Jurkat, Clone E6-1 (cell line): ENCODE measurements around the gene EFCC1.

Experiments used
- DNase-seq: peaks from one replicate; pipeline ENCODE4 v3.0.0-alpha.2; 2011; ENCODE audit warnings: low read depth, low spot score
- H3K4me3 ChIP-seq: 2 replicates; pipeline ENCODE4 v1.5.1; 2011; ENCODE audit warnings: mild to moderate bottlenecking, low read length, control low read depth, moderate library complexity

Gene EFCC1

DNA sequence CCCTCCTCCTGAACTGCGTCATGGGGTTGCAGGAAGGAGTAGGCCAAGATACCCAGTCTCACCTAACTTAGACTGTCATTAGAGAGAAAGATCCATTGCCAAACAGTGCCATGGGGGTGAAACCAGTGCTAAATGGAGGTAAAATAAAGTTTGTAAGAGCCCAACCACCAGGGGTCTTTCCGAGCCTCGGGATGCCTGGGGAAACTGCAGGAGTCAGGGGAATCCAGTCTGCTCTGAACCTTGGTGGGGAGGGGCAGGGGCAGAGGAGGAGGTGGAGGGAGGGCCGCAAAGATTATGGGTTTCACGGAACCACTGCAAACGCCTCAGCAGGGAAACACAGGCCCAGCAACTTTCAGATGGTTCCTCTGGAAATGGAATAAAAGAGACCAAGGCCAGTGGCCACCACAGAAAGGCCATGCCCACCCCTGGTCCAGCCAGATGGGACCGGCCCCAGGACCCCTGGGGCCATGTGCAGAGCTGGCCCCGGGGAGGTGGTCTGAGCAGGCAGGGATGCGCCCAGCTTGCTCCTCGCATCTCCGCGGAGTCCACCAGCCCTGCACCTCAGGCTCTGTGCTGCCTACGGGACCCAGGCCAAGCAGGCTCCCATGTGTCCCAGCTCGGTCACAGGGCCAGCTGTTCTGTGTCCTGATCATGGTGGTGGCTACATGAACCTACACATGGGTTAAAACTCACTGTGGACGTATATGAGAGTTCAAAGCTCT is 39.6 kb downstream of the EFCC1 start:
- no peak overlapping the region for H3K4me3 ChIP-seq
- DNase-seq = no peak

DNA sequence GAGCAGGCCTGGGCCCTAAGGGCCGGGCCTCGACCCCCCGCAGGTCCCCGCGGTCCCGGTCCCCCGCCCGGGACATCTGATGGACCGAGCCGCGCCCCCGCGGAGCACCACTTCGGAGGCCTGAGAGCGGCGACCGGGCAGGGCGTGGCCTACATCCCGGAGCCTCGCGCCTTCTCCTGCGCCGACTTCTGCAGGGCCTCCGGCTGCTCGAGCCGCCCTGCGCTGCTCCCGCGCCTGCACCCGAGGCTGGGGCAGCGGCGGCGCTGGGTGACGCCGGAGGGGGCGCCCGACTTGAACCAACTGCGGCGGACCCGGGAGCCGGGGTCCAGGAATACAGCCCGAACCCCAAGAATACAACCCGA is 44.6 kb downstream of the EFCC1 start:
- no peak overlapping the region for H3K4me3 ChIP-seq

DNA sequence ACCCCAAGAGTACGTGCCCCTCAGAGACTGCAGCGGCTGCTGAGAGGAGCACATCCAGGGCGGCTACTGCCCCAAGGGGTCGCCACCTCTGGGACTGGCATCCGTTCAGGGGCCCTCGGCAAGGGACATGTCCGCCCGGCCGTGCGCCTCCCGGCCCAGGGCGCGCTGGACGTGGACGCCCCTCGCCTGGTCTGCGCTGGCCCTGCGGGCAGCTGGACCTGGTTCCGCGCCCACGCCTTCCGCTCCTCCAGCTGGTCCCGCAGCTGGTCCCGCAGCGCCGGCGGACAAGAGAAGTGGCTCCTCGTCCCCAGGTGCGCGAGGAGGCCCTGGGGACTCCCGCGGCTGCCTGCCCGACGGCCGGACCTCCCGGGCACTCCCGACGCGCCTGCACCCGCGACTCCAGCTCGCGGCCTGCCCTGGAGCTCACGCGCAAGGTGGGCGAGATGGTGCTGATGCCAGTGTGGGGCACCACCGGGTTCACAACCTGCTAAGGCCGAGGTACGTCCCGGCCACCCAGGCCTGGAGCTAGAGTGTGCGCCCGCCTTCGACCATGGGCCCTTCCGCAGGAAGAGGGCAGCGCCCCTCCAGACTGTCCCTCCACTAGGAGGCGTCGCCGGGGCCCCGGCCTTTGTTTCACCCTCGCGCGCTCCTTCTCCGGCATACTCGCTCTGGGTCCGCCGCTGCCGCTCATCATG is 45.1 kb downstream of the EFCC1 start:
- DNase-seq = no peak
- no peak overlapping the region for H3K4me3 ChIP-seq

More for the DNA sequence above, 44.6 kb downstream of the EFCC1 start:
- DNase-seq = no peak

DNA sequence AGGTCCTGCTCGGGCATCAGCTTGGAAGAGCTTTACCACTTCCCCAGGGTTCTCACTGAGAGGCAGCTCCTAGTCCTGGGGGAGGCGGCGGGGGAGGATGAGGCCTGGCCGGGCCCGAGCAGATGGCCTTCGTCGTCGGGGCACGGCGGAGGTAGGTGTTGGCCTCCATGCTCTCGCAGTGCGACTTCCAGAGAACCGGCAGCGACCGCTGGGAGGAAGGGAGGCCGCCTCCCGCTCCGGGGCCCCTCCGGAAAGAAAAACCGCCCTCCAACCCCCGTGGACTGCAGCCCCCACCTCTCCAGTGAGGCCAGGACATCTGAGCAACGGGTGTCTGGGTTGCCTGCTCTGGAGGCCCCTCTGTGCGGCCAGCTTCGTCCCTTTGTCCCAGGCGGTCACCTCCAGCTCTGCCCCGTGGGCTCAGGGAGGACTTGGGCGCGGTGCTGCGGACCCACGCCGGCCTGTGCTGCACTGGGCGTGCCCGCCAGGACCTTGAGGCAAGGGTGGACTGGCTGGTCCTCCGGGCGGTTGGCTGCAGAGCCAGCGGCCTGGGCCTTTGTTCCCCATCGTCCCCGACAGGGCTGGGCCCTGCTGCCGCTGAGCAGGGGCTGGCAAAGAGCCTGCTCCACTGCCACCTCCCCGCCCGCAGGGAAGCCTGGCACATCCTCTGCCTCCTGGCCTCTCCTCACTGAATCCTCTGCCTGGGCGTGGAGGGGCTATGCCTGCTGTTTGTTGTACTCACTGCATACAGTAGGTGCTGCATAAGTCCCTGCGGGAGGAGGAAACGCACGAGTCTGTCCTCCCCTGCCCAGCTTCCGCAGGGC is 45.8 kb downstream of the EFCC1 start:
- DNase-seq = no peak
- no peak overlapping the region for H3K4me3 ChIP-seq

DNA sequence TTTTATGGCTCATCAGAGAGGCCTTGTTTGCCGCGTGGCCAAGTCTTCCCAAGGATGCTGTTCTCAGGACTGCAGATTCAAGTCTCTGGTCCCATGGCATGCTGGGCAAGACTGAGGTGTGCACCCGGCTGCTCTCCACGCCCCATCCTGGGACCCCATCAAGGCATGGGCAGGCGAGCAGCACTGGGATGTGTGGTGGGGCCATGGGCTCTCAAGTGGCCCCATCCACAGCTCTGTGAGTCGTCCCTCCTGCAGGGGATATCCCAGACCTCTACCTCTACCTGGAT is 46.4 kb downstream of the EFCC1 start:
- H3K4me3 ChIP-seq = no peak overlapping the region
- no peak for DNase-seq

DNA sequence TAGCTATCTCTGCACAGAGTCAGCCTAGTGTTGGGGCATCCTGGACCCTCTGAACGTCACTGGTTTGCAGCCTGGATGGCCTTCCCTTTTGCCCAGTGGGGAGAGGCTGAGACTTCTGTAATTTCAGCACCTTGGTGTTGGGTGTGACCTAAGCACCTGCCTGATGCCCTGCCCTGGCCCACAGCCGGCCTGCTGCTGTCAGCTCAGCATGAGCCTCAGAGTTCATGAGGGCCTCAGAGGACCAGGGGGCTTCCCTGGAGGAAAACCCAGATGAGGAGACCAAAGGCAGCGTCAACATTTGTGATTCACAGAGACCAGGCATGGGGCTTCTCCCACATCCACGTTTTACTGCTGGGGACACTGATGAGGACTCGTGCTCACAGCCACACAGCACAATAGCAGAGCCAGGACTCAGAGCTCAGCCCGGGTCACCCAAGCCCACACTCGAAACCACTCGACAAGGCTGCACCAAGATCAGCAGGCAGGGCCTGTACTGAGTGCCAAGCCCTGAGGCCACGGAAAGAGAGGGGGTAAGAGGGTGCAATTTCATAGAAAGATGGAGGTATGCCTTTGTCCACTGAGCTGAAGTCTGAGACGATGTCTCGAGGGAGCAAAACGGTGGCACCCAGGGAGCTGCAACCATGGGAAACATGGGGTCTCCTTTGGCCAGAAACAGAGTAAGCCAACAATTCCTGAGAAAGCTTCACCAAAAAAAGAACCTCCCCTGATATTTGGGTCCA is 49.6 kb downstream of the EFCC1 start:
- H3K4me3 ChIP-seq = no peak overlapping the region
- no peak for DNase-seq

DNA sequence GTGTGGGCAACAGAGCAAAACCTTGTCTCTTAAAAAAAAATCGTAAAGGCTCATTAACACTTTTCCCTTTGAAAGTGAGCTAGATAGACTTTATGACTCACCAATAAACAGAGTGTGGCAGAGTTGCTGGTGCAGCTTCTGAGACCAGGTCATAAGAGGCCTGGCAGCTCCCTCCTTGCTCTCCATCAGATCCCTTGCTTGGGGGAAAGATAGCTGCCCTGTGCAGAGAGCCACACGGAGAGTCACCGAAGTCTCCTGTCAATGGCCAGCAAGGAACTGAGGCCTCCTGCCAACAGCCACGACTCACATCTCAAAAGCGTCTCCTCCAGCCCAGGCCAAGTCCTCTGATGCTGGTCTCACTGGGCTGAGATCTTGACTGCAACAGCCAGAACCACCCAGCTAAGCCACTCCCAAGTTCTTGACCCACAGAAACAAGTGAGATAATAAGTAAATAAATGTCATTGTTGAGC is 50.8 kb downstream of the EFCC1 start:
- DNase-seq = no peak

DNA sequence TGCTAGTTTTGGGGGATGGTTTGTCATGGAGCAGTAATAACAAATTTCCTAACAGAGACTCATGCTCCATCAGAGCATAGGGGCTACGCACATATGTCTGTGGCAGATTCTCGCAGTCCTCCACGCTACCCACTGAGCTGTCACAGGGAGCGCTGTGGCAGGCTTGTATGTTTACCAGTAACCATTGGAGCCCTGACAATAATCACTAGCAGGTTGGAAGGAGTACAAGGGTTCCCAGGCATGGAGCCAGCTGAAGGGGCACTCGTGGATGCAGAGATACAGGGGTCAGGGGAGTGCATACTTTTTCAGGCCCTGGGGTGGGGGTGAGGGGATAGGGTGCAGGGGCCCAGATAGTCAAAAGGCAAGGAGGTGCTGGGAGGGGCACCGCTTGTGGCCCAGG is 51.6 kb downstream of the EFCC1 start:
- H3K4me3 ChIP-seq = no peak overlapping the region
- no peak for DNase-seq

More for the DNA sequence above, 50.8 kb downstream of the EFCC1 start:
- H3K4me3 ChIP-seq = no peak overlapping the region

DNA sequence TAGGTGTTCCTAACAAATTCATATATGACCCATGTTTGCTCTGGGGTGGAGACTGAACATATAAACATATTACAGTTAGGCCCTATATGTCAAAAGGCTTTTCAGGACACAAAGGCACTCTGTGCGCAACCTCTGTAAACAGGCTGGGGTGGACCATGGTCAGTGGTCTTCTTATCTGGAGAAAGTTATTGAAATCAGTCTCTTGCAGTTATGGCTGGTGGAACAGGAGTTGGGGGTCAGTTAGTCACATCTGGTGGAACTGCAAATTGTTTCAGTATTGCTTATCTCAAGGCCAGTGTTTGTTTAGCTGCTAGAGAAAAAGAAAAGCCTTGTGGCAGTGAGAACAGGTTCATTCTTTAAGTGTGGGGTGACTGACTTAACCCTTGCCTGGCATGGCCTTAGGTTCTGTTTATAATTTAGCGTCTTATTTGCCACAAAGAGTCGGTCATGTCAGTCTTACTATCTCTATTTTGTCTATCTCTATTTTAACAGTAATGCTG is 53.6 kb downstream of the EFCC1 start:
- H3K4me3 ChIP-seq = no peak overlapping the region
- no peak for DNase-seq

DNA sequence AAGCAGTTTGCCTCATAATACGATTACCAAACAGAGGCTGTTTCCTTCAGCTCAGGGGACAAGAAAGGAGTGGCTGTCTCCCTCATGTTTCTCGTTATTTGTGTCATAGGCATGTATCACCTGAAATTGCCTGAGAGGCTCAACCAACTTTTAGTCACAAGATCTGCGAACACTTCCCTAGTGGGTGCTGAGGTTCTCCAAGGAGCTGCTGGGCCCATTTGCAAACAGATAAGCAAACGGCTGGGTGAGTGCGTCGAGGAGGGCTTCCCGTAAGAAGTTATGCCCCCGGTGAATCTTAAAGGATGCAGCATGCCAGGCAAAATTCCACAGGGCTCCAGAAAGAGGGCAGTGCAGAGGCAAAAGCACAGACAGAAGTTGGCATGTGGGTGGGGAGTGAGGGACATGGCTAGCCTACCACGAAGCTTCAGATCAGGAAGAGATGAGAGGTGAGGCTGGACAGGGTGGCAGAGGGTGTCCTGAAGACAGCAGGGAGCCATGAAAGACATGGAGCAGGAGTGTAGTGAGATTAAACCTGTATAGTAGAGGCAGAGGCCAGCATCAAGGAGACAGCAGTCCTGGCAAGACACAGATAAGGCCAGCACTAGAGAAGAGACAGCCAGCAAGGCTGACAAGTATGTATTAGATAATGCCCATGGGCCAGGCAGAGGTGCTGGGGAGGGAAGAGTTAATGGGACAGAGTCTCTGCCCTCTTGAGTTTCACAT is 55.5 kb downstream of the EFCC1 start:
- DNase-seq = no peak

DNA sequence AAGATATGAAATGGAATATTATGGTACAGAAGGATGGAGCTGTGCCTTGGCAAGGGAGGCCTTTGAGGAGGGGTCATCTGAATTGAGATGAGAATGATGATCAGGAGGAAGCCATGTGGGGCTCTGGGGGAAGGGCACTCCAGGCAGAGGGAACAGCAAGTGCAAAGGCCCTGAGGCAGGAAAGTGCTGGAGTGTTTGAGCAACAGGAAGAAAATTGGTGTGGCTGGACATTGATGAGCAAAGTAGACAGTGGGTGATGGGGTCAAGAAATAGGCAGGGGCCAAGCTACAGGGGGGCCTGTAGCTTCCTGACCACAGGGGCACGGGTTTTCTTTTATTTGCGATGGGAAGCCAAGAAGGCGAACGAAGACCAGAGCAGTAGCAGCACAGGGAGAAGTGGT is 56.1 kb downstream of the EFCC1 start:
- no peak for DNase-seq
- no peak overlapping the region for H3K4me3 ChIP-seq

More for the DNA sequence above, 55.5 kb downstream of the EFCC1 start:
- no peak overlapping the region for H3K4me3 ChIP-seq

DNA sequence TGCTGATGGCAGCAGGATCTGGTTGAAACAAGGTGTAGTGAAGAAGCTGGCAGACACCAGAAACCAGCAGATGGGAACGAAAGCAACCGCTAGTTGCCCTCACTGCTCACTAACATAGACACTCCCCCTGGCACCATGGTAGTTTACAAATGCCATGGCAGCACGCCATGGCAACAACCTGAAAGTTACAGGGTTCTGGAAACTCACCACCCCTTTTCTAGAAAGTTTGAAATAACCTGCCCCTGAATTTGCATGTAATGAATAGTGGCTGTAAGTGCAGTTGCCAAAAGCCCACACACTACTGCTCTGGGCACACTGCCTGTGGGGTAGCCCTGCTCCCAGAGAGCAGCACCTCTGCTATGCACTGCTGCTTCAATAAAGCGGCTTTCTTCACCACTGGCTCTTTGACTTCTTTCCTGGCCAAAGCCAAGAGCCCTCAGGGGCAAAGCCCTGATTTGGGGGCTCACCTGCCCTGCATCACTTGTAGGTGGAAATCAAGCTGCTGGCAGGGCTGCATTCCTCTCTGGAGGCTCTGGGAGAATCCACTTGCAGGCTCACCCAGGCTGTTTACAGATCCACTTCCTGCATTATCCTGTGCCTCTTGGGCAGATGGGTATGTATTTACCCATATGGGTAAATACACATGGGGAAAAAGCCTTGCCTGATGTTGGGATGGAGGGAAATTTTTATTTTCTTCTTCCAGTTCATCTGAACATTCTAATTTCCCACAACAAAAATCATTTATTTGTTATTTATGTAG is 57.5 kb downstream of the EFCC1 start:
- DNase-seq = no peak

DNA sequence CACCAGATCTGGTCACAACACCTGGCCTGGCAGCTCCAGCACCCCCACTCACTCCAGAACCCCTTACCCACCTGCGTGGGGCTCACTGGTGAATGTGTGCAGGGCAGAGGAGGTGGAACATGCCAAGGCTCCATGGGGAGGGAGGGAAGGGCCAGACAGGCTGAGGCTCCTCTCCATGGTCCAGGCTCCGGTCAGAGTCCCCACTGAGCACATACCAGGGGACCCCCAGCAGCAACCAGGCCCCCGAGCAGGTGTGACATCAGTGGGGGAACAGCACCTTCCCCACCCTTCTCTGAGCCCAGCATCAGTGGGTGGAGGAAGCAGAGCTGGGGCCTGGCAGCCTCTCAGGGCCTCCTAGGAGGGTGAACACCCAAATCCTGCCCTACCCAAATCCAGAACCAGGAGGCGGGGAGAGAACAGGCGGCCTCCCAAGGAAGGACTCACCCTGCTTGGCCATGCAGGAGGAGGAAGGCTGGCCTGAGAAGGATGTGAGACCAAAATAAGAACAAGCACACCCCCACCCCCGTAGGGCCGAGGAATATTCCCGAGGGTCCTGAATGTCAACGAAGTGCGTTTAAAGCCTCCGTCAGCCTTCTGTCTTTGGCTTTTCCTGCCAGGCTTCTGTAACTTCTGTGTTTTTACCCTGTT is 58.3 kb downstream of the EFCC1 start:
- no peak for DNase-seq

More for the DNA sequence above, 57.5 kb downstream of the EFCC1 start:
- no peak overlapping the region for H3K4me3 ChIP-seq

DNA sequence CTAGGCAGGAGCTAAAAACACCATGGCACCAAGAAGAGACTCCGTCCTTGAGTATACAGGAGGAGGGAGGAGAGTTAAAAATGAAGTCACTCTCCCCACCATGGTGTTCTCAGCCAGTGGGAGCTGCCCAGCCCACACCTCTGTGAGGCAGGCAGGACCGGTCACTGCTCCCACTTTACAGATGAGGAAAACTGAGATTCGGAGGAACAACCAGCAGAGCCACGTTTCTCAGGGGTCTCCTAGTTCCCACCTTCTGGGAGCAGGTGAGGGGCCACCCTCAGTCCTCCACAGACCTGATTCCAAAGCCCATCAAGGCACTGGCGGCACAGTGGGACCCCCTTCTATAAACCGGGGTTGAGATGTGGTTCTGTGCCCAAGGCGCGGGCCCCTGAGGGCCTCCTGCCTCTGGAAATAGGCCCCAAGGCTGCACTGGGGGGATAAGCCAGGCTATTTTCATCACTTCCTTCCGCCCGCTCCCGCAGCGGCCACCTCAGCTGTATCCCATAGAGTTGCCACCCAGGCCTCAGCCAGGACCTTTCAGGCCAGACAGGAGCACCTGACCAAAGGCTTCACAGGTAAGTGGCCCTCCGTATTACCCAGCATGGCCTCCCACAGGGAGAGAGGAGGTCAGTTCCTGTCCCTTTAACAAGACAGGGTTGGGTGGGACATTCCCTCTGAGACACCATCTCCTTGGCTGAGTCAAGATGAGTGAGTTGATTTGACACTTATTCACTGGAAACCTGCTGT is 59.3 kb downstream of the EFCC1 start, which contains the start of gene GP9:
Gene GP9 (plus strand): TSS at position 504 of the 747 bp plus-strand sequence. CDS start 961 bp downstream, outside the sequence.
- H3K4me3 ChIP-seq = no peak within 1 kb of the TSS
- no peak for DNase-seq

More for the DNA sequence above, 58.3 kb downstream of the EFCC1 start:
- H3K4me3 ChIP-seq = no peak overlapping the region

DNA sequence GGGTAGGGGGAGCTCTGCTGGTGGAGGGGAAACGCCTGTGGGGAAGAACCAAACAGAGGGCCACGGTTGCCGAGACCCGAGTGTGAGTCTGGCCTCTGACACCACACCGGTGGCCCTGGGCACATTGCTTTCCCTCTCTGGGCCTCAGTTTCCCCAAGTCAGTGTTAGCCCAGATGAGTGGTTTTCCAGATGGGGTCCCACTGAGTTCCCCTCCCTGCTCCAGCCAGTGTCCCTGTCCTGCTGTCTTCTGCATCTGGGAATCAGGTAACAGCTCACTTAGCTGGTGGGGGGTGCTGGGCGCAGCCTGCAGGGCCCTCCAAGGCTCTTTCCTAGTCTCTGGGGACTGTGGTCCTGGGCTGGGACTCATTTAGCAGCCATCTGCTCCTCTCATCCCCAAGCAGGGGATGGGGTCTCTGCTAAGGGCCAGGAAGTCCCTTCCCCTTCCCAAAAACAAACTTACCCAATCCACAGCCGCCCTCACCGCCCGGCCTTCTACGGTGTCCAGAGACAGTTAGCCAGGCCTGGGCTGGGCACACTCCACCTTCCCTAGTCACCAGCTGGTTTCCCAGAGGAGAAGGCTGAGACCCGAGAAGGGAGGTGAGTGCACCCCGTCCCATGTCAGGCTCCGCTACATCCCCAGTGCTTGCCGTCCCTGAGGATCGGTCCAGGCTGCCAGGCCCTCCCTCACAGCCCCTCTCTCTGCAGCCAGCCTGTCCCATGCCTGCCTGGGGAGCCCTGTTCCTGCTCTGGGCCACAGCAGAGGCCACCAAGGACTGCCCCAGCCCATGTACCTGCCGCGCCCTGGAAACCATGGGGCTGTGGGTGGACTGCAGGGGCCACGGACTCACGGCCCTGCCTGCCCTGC is 60.2 kb downstream of the EFCC1 start:
- no peak overlapping the region for H3K4me3 ChIP-seq

More for the DNA sequence above, 60.2 kb downstream of the EFCC1 start:
- DNase-seq = no peak
